Ishikawa (cell line): ENCODE measurements around the gene NUDT7.

ENCODE experiments used
- CEBPB ChIP-seq: IDR thresholded peaks from 2 replicates; pipeline ENCODE4 v1.6.1; 2012
- CREB1 ChIP-seq: IDR thresholded peaks from 2 replicates; pipeline ENCODE4 v1.6.1; 2012; ENCODE audit warnings: low read depth
- EGR1 ChIP-seq: IDR thresholded peaks from 2 replicates; pipeline ENCODE4 v1.6.1; 2012
- EP300 ChIP-seq: IDR thresholded peaks from 2 replicates; pipeline ENCODE4 v1.6.1; 2012; ENCODE audit warnings: borderline replicate concordance
- FOXM1 ChIP-seq: IDR thresholded peaks from 2 replicates; pipeline ENCODE4 v1.6.1; 2012; ENCODE audit warnings: low read depth, borderline replicate concordance
- NFIC ChIP-seq: IDR thresholded peaks from 2 replicates; pipeline ENCODE4 v1.6.1; 2012
- TAF1 ChIP-seq: IDR thresholded peaks from 2 replicates; pipeline ENCODE4 v1.6.1; 2012; ENCODE audit warnings: low read depth, mild to moderate bottlenecking
- TCF12 ChIP-seq: IDR thresholded peaks from 2 replicates; pipeline ENCODE4 v1.6.1; 2012; ENCODE audit warnings: low read depth
- TEAD4 ChIP-seq: IDR thresholded peaks from 2 replicates; pipeline ENCODE4 v1.6.1; 2012
- USF1 ChIP-seq: IDR thresholded peaks from 2 replicates; pipeline ENCODE4 v1.6.1; 2012
- YY1 ChIP-seq: IDR thresholded peaks from 2 replicates; pipeline ENCODE4 v1.6.1; 2012; ENCODE audit warnings: low read depth
- ZBTB7A ChIP-seq: IDR thresholded peaks from 2 replicates; pipeline ENCODE4 v1.6.1; 2012; ENCODE audit warnings: low read depth
- TF ChIP-seq, protein P1 (sequence below): IDR thresholded peaks from 2 replicates; pipeline ENCODE4 v1.6.1; 2012; ENCODE audit warnings: low read depth, mild to moderate bottlenecking

Gene NUDT7

GRCh38 chr16:77789085-77790008, 67.0 kb downstream of the NUDT7 start:
- TF ChIP-seq FOXM1 = no peak

DNA sequence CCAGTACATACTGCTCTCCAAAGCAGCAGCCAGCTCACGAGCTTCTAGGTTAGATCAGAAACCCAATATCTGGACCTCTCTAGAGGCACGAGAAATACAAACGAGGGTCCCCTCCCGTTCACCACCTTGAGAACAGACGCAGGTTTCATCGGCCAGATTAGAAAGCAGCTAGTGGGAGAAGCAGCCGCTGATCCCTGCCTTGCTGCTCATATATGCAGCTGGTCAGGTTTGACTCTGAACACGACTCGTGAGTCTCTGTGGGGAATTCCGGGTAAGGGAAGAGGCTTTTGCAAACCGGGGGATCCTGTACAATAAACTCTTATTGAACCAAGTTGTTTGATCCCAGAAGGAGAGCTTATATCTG, 67.7 kb downstream of the NUDT7 start:
- TF ChIP-seq TEAD4 (no peak), NFIC (no peak), EP300 (no peak), EGR1 (no peak), FOXM1 (no peak), ZBTB7A (no peak), CREB1 (no peak), TCF12 (no peak), YY1 (no peak), USF1 (no peak)
- TF ChIP-seq, protein P1, sequence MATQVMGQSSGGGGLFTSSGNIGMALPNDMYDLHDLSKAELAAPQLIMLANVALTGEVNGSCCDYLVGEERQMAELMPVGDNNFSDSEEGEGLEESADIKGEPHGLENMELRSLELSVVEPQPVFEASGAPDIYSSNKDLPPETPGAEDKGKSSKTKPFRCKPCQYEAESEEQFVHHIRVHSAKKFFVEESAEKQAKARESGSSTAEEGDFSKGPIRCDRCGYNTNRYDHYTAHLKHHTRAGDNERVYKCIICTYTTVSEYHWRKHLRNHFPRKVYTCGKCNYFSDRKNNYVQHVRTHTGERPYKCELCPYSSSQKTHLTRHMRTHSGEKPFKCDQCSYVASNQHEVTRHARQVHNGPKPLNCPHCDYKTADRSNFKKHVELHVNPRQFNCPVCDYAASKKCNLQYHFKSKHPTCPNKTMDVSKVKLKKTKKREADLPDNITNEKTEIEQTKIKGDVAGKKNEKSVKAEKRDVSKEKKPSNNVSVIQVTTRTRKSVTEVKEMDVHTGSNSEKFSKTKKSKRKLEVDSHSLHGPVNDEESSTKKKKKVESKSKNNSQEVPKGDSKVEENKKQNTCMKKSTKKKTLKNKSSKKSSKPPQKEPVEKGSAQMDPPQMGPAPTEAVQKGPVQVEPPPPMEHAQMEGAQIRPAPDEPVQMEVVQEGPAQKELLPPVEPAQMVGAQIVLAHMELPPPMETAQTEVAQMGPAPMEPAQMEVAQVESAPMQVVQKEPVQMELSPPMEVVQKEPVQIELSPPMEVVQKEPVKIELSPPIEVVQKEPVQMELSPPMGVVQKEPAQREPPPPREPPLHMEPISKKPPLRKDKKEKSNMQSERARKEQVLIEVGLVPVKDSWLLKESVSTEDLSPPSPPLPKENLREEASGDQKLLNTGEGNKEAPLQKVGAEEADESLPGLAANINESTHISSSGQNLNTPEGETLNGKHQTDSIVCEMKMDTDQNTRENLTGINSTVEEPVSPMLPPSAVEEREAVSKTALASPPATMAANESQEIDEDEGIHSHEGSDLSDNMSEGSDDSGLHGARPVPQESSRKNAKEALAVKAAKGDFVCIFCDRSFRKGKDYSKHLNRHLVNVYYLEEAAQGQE = no peak

GRCh38 chr16:77790912-77791311, 68.6 kb downstream of the NUDT7 start:
- TF ChIP-seq TAF1 = no peak
- no peak for TF ChIP-seq FOXM1
- no peak for TF ChIP-seq YY1
- TF ChIP-seq USF1 = no peak
- no peak for TF ChIP-seq CEBPB
